ENCODE results near the gene HSPBAP1. TPM values are rescaled to one million over a fixed set of nuclear protein-coding genes. Genes with fewer than 3 reads are reported as not detected.

Gene HSPBAP1
- total and polyA plus RNA-seq, 2 of the 4 experiments (the other 2 are of a cell fraction), result 2.6 to 4.8 TPM

DNA sequence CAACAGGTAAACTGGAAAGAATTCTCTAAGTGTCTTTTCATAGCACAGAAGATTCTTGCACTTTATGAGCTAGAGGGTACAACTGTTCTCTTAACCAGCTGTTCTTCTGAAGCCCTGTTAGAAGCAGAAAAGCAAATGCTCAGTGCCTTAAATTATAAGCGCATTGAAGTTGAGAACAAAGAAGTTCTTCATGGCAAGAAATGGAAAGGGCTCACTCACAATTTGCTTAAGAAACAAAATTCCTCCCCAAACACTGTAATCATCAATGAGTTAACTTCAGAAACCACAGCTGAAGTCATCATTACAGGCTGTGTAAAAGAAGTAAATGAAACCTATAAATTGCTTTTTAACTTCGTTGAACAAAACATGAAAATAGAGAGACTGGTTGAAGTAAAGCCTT, 93.4 kb downstream of the HSPBAP1 start:
- no peaks in the 10 kb centered on the region for H3K9me3 ChIP-seq (ENCODE audit: control insufficient read depth, insufficient read depth, low read length)
- no peak overlapping the region for H3K4me3 ChIP-seq (ENCODE audit: insufficient read depth, low read depth, low read length)
- no peak overlapping the region for H3K23ac ChIP-seq (ENCODE audit: low read depth, low read length)
- ChIA-PET POLR2A (ENCODE audit: unreplicated experiment) (no interaction called here), CTCF (no interaction called here)
- DNase-seq, result no peak
- no peak overlapping the region for H3K4me2 ChIP-seq (ENCODE audit: low read depth, low read length)
- H4K91ac ChIP-seq (ENCODE audit: insufficient read depth, low read depth, low read length), result no peak overlapping the region
- H3K79me1 ChIP-seq (ENCODE audit: low read depth in 1 of 2, low read length in 2 of 2), result no peaks in the 10 kb centered on the region
- H3K18ac ChIP-seq (ENCODE audit: low read depth, low read length), result no peak overlapping the region
- H3K56ac ChIP-seq (ENCODE audit: extremely low read depth, insufficient read depth, low read length), result no peak overlapping the region
- H4K20me1 ChIP-seq (ENCODE audit: insufficient read depth, low read length), result no peaks in the 10 kb centered on the region
- no peak overlapping the region for H2AFZ ChIP-seq (replicated peaks; ENCODE audit: low read length, poor library complexity)
- WGBS, 2 experiments (ENCODE audit: extremely low coverage in 2 of 2, insufficient read length in 1 of 2), result no CpG with 5 or more reads among the region's 2 CpGs
- peaks cover 29% of the 10 kb centered on the region for H3K36me3 ChIP-seq (ENCODE audit: control insufficient read depth, insufficient read depth, low read length)
- H2BK15ac ChIP-seq (ENCODE audit: low read depth, low read length), result no peak overlapping the region
- no peak overlapping the region for H2AK5ac ChIP-seq (ENCODE audit: low read depth, low read length)
- H4K8ac ChIP-seq (ENCODE audit: low read depth in 2 of 2, low read length in 2 of 2), result no peak overlapping the region
- no peak overlapping the region for H3K14ac ChIP-seq (replicated peaks; ENCODE audit: low read depth, low read length)
- intact Hi-C loops (cut with micrococcal nuclease) (no loop called here), dilution Hi-C loops (cut with HindIII; ENCODE audit: low sequenced_read_pairs, unreplicated experiment) (no loop called here), in situ Hi-C loops (cut with MboI; ENCODE audit: low sequenced_read_pairs) (no loop called here)
- H3K4ac ChIP-seq (ENCODE audit: low read depth, low read length), result no peak overlapping the region
- BruUV-seq (replicated peaks), result no TSS peak
- H2AK9ac ChIP-seq (replicated peaks; ENCODE audit: low read depth, low read length, poor library complexity), result no peak overlapping the region
- H3K9ac ChIP-seq (ENCODE audit: low read depth, low read length), result no peak overlapping the region
- no peak for ATAC-seq (ENCODE audit: low read depth)
- H3K27ac ChIP-seq (ENCODE audit: insufficient read depth, low read length), result no peak overlapping the region
- no peaks in the 10 kb centered on the region for H3K27me3 ChIP-seq (ENCODE audit: control insufficient read depth, insufficient read depth, low read length)
- no peak overlapping the region for H2BK20ac ChIP-seq (ENCODE audit: low read depth, low read length)
- no peak overlapping the region for H2BK120ac ChIP-seq (ENCODE audit: low read depth, low read length)
- H3K4me1 ChIP-seq (ENCODE audit: control insufficient read depth, insufficient read depth, low read length), result no peaks in the 10 kb centered on the region
- H4K5ac ChIP-seq (ENCODE audit: low read depth, low read length), result no peak overlapping the region
- H3K9me1 ChIP-seq (ENCODE audit: insufficient read depth, low read length), result no peaks in the 10 kb centered on the region
- no peak overlapping the region for H2BK5ac ChIP-seq (ENCODE audit: low read depth, low read length, poor library complexity, severe bottlenecking)
- TF ChIP-seq, protein P1, sequence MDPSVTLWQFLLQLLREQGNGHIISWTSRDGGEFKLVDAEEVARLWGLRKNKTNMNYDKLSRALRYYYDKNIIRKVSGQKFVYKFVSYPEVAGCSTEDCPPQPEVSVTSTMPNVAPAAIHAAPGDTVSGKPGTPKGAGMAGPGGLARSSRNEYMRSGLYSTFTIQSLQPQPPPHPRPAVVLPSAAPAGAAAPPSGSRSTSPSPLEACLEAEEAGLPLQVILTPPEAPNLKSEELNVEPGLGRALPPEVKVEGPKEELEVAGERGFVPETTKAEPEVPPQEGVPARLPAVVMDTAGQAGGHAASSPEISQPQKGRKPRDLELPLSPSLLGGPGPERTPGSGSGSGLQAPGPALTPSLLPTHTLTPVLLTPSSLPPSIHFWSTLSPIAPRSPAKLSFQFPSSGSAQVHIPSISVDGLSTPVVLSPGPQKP (IDR thresholded peaks at IDR 0.05; ENCODE audit: borderline replicate concordance, low read depth, low read length), result no peak
- TF ChIP-seq, protein P2, sequence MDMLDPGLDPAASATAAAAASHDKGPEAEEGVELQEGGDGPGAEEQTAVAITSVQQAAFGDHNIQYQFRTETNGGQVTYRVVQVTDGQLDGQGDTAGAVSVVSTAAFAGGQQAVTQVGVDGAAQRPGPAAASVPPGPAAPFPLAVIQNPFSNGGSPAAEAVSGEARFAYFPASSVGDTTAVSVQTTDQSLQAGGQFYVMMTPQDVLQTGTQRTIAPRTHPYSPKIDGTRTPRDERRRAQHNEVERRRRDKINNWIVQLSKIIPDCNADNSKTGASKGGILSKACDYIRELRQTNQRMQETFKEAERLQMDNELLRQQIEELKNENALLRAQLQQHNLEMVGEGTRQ (IDR thresholded peaks at IDR 0.05; ENCODE audit: low read depth, low read length), result no peak
- TF ChIP-seq CHD1 (IDR thresholded peaks at IDR 0.05; ENCODE audit: low read depth, low read length) (no peak), MAZ (IDR thresholded peaks at IDR 0.05; ENCODE audit: borderline replicate concordance, low read depth, low read length) (no peak), MAFK (IDR thresholded peaks at IDR 0.05; ENCODE audit: low read depth, low read length) (no peak), RCOR1 (IDR thresholded peaks at IDR 0.05; ENCODE audit: insufficient replicate concordance, low read length) (no peak), NFE2L2 (IDR thresholded peaks at IDR 0.05; ENCODE audit: low read depth, low read length) (no peak), MXI1 (IDR thresholded peaks at IDR 0.05; ENCODE audit: borderline replicate concordance, low read depth, low read length) (no peak), FOS (IDR thresholded peaks at IDR 0.05; ENCODE audit: low read depth, low read length) (no peak), POLR2A (IDR thresholded peaks at IDR 0.05; ENCODE audit: low read depth, low read length) (no peak), SMC3 (IDR thresholded peaks at IDR 0.05; ENCODE audit: low read depth, low read length) (no peak), RAD21 (IDR thresholded peaks at IDR 0.05; ENCODE audit: low read length) (no peak)
